ENCODE results near the gene TLL1. TPM values are rescaled to one million over a fixed set of nuclear protein-coding genes. Genes with fewer than 3 reads are reported as not detected.

Gene TLL1
- polyA plus RNA-seq, 1 donor from 2014 or later: not detected

- H3K4me1 Mint-ChIP-seq: peaks cover 0 to 6% (median 5%) of the 10 kb centered on the region in 3 donors
- no peak overlapping the region for H3K27ac Mint-ChIP-seq
- H3K27me3 Mint-ChIP-seq: peaks cover 42% of the 10 kb centered on the region
These were observed 448 bp downstream of the TLL1 start for GRCh38 chr4:165873298-165874071.

DNA sequence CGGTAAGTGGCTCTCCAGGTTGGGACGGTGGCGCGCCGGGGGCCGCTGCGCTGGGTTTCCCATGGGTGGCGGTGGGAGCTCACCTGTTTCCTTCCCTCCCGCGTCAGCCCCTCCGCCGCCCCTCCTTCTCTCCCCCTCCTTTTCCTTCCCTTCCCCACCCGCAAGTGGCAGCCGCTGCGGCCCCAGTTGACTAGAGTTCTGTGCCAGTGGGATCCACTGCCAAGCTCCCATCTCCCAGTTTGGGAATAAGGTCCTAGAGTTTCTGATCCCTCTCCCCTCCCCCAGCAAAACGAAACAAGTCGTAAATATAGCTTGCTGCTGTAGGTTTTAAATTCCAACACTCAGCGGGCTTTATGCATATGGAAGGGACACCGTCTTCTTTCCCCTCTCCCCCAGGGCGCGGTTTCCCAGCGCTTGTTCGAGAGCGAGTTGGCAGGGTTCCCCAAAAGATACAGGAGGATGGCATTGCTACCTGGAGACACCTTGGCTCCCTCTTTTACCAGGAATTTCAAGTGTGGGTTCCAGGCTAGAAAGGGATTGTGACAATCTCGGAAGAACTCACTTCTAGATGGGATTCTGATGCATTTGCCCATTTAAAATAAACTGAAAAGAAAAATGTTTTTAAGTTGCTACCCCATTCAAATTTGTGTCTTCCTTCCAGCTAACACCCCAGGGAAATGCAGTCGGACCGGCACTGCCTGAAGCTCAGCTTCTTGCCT is 1.2 kb downstream of the TLL1 start:
- H3K36me3 Mint-ChIP-seq: no peaks in the 10 kb centered on the region
- H3K27me3 Mint-ChIP-seq: peaks cover 42% of the 10 kb centered on the region
- H3K4me1 Mint-ChIP-seq: peaks cover 0 to 6% (median 5%) of the 10 kb centered on the region in 3 donors
- H3K4me3 Mint-ChIP-seq: peak overlapping the region in 2 of 4 donors; percentile 55 to 68
- no peak overlapping the region for H3K27ac Mint-ChIP-seq
- H3K9me3 Mint-ChIP-seq: peaks cover 0 to 2% (median 0%) of the 10 kb centered on the region in 3 donors

More at GRCh38 chr4:165873298-165874071, 448 bp downstream of the TLL1 start:
- peaks cover 0 to 2% (median 0%) of the 10 kb centered on the region in 3 donors for H3K9me3 Mint-ChIP-seq
- no peaks in the 10 kb centered on the region for H3K36me3 Mint-ChIP-seq
- H3K4me3 Mint-ChIP-seq: peak overlapping the region in 2 of 4 donors; percentile 27 to 68

DNA sequence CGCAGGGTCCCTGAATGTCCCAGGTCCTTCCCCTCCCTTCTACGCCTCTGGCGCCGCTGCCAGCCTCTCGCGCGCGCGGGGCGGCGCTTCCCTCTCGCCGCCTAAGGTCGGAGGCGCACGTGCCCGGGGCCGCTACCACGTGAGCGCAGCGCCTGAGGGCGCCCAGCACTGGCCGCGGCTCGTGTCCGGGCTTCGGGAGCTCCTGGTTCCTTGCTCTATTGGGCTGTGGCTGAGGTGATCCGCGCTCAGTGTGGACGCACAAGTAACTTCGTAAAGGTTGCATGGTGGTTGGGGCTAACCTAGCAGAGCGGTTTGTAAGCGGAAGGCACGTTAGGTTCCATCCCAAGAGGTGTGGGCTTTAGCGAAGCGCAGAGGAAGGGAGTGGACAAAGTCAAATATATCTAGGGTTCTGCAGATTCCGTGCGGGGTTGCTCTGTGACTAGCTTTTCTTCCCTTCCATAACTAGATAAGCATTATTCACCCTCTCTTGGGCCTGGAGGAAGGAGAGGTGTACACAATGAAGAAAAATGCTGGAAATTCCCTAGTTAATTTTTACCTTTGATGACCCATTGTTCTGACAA is 1.8 kb downstream of the TLL1 start:
- Mint-ChIP-seq H3K4me1 (peaks cover 0 to 6% (median 5%) of the 10 kb centered on the region in 3 donors), H3K27ac (no peak overlapping the region), H3K27me3 (peaks cover 42% of the 10 kb centered on the region), H3K4me3 (no peak overlapping the region), H3K36me3 (no peaks in the 10 kb centered on the region), H3K9me3 (peaks cover 0 to 2% (median 0%) of the 10 kb centered on the region in 3 donors)

- H3K27me3 Mint-ChIP-seq: peaks cover 42% of the 10 kb centered on the region
- H3K27ac Mint-ChIP-seq: no peak overlapping the region
- H3K9me3 Mint-ChIP-seq: peaks cover 0 to 2% (median 0%) of the 10 kb centered on the region in 3 donors
- peak overlapping the region in 1 of 4 donors; percentile 13 for H3K4me3 Mint-ChIP-seq
- H3K36me3 Mint-ChIP-seq: no peaks in the 10 kb centered on the region
- H3K4me1 Mint-ChIP-seq: peaks cover 0 to 6% (median 5%) of the 10 kb centered on the region in 3 donors
These were observed 2.4 kb downstream of the TLL1 start for GRCh38 chr4:165875446-165875845.

- no peak overlapping the region for H3K4me3 Mint-ChIP-seq
- peaks cover 0 to 2% (median 0%) of the 10 kb centered on the region in 3 donors for H3K9me3 Mint-ChIP-seq
- no peaks in the 10 kb centered on the region for H3K36me3 Mint-ChIP-seq
- H3K4me1 Mint-ChIP-seq: peaks cover 0 to 6% (median 5%) of the 10 kb centered on the region in 3 donors
- H3K27ac Mint-ChIP-seq: no peak overlapping the region
- H3K27me3 Mint-ChIP-seq: peaks cover 36% of the 10 kb centered on the region
These were observed 4.2 kb downstream of the TLL1 start for GRCh38 chr4:165877286-165877685.

DNA sequence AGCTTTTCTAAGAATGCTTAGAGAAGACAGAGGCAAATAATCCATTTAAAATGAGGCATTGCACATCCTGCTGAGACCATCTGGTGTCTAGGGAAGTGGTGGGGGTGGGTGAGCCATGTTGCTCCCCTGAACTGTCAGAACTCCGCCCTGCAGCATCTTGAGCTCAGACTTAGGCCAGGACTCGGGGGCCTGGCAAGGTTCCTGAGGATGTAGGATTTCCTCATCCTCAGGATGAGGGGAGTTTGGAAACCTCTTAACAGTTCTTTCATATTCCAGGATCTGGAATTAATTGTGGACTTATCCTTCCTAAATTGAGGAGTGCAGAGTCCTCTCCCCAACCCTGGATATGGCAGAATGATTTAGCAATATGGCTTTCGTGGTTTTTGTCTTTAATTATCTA is 6.6 kb downstream of the TLL1 start:
- Mint-ChIP-seq H3K36me3 (no peaks in the 10 kb centered on the region), H3K4me3 (no peak overlapping the region), H3K27ac (no peak overlapping the region), H3K27me3 (peaks cover 19% of the 10 kb centered on the region), H3K4me1 (peaks cover 0 to 1% (median 0%) of the 10 kb centered on the region in 3 donors), H3K9me3 (peaks cover 0 to 2% (median 2%) of the 10 kb centered on the region in 3 donors)

DNA sequence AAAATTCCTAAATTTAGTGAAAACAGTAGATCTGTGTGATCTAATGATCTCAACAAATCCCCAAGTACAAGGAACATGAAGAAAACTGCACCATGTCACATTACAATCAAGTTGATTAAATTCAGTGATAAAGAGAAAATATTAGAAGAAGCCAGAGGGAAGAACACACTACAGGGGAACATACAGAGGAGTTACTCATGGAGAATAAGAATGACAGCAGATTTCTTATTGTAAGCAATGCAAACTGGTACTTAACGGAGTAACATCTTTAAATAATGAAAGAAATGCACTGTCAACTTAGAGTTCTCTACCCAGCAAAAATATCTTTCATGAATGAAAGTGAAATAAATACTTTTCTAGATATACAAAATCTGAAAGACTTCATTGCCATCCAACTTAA is 21.1 kb downstream of the TLL1 start:
- H3K4me1 Mint-ChIP-seq: peaks cover 0 to 2% (median 0%) of the 10 kb centered on the region in 3 donors
- H3K27me3 Mint-ChIP-seq: no peaks in the 10 kb centered on the region
- no peak overlapping the region for H3K4me3 Mint-ChIP-seq
- H3K36me3 Mint-ChIP-seq: no peaks in the 10 kb centered on the region
- no peak overlapping the region for H3K27ac Mint-ChIP-seq
- peaks cover 9 to 25% (median 15%) of the 10 kb centered on the region in 3 donors for H3K9me3 Mint-ChIP-seq

DNA sequence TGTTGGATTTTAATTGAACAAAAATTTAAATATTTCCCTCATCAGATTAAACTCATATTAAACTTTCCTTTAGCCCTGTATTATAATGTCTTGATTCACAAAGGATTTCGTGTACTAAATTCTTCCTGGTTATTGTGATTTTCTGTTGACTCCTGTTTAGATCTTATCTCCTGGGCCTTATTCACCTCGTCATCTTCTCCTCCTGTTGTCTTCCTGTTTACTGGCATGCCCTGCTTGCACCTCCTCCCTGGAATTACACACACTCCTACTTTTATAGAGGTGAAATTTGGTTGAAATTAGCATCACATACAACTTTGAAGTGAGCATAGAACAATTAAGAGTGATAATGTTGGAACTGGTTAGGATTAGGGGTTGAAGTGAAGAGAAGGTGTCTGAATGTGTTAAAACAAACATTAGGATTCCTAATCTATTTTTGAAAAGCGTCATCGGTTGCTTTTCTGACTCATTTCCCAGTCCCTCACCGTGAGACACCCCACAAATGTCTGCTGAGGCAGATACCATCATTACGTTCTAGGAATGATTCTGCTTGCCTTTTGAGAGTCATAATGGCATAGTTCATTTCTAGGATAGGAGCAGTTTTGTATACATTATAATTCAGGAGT is 32.5 kb downstream of the TLL1 start:
- H3K27me3 Mint-ChIP-seq: no peaks in the 10 kb centered on the region
- peaks cover 0 to 1% (median 0%) of the 10 kb centered on the region in 3 donors for H3K4me1 Mint-ChIP-seq
- H3K4me3 Mint-ChIP-seq: no peak overlapping the region
- no peak overlapping the region for H3K27ac Mint-ChIP-seq
- peaks cover 2% of the 10 kb centered on the region for H3K36me3 Mint-ChIP-seq
- peaks cover 0 to 3% (median 2%) of the 10 kb centered on the region in 3 donors for H3K9me3 Mint-ChIP-seq

GRCh38 chr4:165906272-165906671 is 33.2 kb downstream of the TLL1 start:
- no peak overlapping the region for H3K4me3 Mint-ChIP-seq
- no peaks in the 10 kb centered on the region for H3K36me3 Mint-ChIP-seq
- H3K4me1 Mint-ChIP-seq: peaks cover 0 to 1% (median 0%) of the 10 kb centered on the region in 3 donors
- H3K27me3 Mint-ChIP-seq: no peaks in the 10 kb centered on the region
- H3K9me3 Mint-ChIP-seq: peaks cover 0 to 4% (median under 1%) of the 10 kb centered on the region in 3 donors
- no peak overlapping the region for H3K27ac Mint-ChIP-seq

GRCh38 chr4:165909947-165910346 is 36.9 kb downstream of the TLL1 start:
- Mint-ChIP-seq H3K4me1 (no peaks in the 10 kb centered on the region), H3K4me3 (no peak overlapping the region), H3K27me3 (no peaks in the 10 kb centered on the region), H3K27ac (no peak overlapping the region), H3K36me3 (no peaks in the 10 kb centered on the region), H3K9me3 (peaks cover 0 to 4% (median 4%) of the 10 kb centered on the region in 3 donors)

GRCh38 chr4:165915215-165915614 is 42.2 kb downstream of the TLL1 start:
- Mint-ChIP-seq H3K4me1 (no peaks in the 10 kb centered on the region), H3K27ac (no peak overlapping the region), H3K27me3 (no peaks in the 10 kb centered on the region), H3K4me3 (no peak overlapping the region), H3K36me3 (no peaks in the 10 kb centered on the region), H3K9me3 (peaks cover 0 to 4% (median 4%) of the 10 kb centered on the region in 3 donors)

DNA sequence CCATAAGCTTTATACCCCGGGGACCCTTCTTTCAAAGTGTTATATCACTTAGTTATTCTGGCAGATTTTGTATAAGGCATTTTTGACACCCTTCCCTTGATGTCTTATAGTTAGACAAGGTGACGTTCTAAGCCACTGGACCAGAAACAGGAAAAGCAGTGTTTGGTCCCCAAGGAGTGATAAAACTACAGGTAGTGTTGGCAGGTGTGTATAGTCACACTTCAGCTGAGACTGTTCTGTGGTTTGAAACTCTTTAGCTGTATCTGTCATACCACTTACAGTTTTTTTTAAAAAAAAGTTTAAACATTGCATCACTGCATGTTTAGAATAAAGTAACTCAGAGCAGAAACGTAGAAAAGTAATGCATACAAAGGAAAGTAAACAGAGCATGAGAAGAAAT is 48.5 kb downstream of the TLL1 start:
- Mint-ChIP-seq H3K4me3 (no peak overlapping the region), H3K36me3 (no peaks in the 10 kb centered on the region), H3K4me1 (no peaks in the 10 kb centered on the region), H3K27me3 (no peaks in the 10 kb centered on the region), H3K27ac (no peak overlapping the region), H3K9me3 (peaks cover 0 to 6% (median 0%) of the 10 kb centered on the region in 3 donors)

GRCh38 chr4:165922747-165923146 is 49.7 kb downstream of the TLL1 start:
- Mint-ChIP-seq H3K4me1 (no peaks in the 10 kb centered on the region), H3K27me3 (no peaks in the 10 kb centered on the region), H3K9me3 (peaks cover 0 to 6% (median 0%) of the 10 kb centered on the region in 3 donors), H3K36me3 (no peaks in the 10 kb centered on the region), H3K27ac (no peak overlapping the region), H3K4me3 (no peak overlapping the region)

DNA sequence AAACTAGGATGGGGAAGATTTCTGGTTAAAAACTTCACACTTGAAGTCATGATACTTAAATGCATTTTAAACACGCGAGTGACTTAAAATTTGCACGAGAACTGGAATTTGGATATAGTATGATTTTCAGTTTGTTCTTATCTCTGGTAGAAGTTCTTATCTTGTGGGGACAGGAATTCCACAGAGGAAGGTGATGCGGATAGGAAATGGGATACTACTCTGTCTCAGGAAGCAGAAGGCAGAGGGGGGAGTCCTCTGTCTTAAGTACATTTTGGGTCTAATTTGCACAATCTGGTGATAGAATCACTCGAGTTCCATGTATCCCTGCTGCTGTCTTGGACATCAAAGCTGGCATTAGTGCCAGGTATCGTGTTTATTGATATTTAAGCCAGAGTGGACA is 53.3 kb downstream of the TLL1 start:
- Mint-ChIP-seq H3K36me3 (no peaks in the 10 kb centered on the region), H3K4me1 (no peaks in the 10 kb centered on the region)

GRCh38 chr4:165927366-165927765 is 54.3 kb downstream of the TLL1 start:
- H3K27me3 Mint-ChIP-seq: no peaks in the 10 kb centered on the region
- no peak overlapping the region for H3K4me3 Mint-ChIP-seq
- H3K4me1 Mint-ChIP-seq: no peaks in the 10 kb centered on the region
- H3K9me3 Mint-ChIP-seq: peaks cover 0 to 6% (median 2%) of the 10 kb centered on the region in 3 donors
- H3K36me3 Mint-ChIP-seq: no peaks in the 10 kb centered on the region
- no peak overlapping the region for H3K27ac Mint-ChIP-seq

More for the DNA sequence above, 53.3 kb downstream of the TLL1 start:
- no peaks in the 10 kb centered on the region for H3K27me3 Mint-ChIP-seq
- no peak overlapping the region for H3K4me3 Mint-ChIP-seq
- H3K27ac Mint-ChIP-seq: no peak overlapping the region
- peaks cover 0 to 6% (median 2%) of the 10 kb centered on the region in 3 donors for H3K9me3 Mint-ChIP-seq

All from IgD-negative memory B cell (primary cell).